GM19438 (cell line): ENCODE measurements around the gene KRTAP9-1.
"Not testable (repeated sequence)": the region's sequence is repeated elsewhere in the genome, so short reads cannot be mapped to it uniquely, and the experiment has no call there.

Source experiments
- ATAC-seq: cut with Tn5 transposase; IDR thresholded peaks from one replicate; pipeline ENCODE4 v1.9.1; 2021; ENCODE audit warnings: low read depth; ENCODE audit not compliant: unreplicated experiment

Gene KRTAP9-1, protein sequence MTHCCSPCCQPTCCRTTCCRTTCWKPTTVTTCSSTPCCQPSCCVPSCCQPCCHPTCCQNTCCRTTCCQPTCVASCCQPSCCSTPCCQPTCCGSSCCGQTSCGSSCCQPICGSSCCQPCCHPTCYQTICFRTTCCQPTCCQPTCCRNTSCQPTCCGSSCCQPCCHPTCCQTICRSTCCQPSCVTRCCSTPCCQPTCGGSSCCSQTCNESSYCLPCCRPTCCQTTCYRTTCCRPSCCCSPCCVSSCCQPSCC

DNA sequence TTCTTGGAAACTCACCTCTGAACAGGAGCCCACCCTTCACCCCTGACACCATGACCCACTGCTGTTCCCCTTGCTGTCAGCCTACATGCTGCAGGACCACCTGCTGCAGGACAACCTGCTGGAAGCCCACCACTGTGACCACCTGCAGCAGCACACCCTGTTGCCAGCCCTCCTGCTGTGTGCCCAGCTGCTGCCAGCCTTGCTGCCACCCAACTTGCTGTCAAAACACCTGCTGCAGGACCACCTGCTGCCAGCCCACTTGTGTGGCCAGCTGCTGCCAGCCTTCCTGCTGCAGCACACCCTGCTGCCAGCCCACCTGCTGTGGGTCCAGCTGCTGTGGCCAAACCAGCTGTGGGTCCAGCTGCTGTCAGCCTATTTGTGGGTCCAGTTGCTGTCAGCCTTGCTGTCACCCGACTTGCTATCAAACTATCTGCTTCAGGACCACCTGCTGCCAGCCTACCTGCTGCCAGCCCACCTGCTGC, at the start of gene KRTAP9-1:
Gene KRTAP9-1, plus strand, starts transcription at position 51 of the 482 bp plus-strand sequence. Its CDS starts 0 bp downstream, at position 51.
- ATAC-seq: not testable (repeated sequence)

GRCh38 chr17:41140360-41141131, 49.1 kb upstream of the KRTAP9-1 start, which contains the start of gene KRTAP4-6:
KRTAP4-6 (minus strand) TSS chr17:41140544; CDS start chr17:41140487, 57 bp downstream.
- ATAC-seq: no peak

GRCh38 chr17:41141361-41141760, 48.3 kb upstream of the KRTAP9-1 start:
- no peak for ATAC-seq

DNA sequence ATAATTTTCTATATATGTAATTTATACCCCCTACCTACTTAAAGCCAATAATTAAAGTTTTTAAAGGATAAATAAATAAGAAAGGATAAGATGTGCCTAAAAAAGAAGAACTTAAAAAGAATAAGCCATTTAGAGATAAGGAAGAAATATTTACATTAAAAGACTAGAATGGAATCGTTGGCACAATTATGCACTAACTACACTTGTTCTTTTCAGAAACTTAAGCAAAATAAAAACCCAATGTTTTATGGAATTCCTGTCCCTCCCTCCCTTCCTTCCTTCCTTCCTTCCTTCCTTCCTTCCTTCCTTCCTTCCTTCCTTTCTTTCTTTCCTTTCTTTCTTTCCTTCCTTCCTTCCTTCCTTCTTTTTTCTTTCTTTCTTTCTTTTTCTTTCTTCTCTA, 44.8 kb upstream of the KRTAP9-1 start:
- no peak for ATAC-seq

DNA sequence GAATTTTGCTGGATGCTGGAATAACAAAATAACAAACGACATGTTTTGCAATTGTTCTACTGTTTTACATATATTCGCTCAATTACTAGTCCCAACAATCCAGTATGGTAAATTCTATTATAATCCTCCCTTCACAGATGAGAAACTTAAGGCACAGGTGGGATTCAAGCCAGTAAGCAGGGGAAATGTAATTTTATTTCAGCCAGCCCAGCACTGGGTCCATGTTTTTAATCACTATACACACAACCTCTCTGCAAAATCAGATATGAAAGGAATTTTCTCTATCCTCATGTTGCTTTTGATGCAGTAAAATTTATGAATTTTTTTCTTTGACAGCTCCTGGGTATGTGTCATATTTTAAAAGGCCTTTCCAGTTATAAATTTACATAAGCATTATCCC, 44.4 kb upstream of the KRTAP9-1 start:
- no peak for ATAC-seq

- ATAC-seq: no peak
Measured at GRCh38 chr17:41147531-41148204, 42.0 kb upstream of the KRTAP9-1 start.

GRCh38 chr17:41148971-41149651, 40.6 kb upstream of the KRTAP9-1 start:
- ATAC-seq: not testable (repeated sequence)

DNA sequence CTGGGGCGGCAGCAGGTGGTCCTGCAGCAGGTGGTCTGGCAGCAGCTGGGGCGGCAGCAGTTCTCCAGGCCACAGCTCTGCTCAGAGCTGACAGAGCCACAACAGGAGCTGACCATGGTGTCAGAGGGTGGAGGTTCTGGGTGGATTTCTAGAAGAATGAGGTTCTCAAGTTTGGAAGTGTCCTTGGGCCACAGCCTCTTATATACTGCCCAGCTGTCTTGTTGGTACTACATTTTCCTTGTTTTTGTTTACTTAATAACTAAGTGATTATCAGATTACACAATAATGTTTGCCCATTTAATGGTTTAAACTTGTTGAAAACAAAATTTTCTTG, 40.1 kb upstream of the KRTAP9-1 start, which contains the start of gene KRTAP4-5:
Gene KRTAP4-5, minus strand, starts transcription at position 174 of the 334 bp plus-strand sequence. Its CDS starts 58 bp downstream, at position 116.
- ATAC-seq: no peak

DNA sequence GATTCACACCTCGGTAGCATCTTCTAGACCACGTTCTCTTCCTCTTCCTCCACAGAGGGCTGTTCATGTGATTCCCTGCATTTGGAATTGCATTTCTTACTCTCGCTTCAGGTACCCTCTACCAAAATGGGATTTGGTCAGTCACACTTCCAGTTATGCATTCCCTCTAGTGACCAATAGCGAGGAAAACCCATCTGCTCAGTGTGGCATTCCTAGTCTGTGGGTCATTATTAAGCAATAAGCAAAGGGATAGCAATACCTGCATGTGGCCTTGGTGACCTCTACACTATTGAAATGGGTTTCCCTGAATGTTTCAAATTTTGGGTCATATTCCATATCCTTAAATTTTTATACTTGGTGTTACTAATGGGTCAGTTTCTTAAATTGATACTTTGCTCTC, 39.7 kb upstream of the KRTAP9-1 start:
- ATAC-seq: no peak

- no peak for ATAC-seq
Measured at GRCh38 chr17:41151525-41151924, 38.2 kb upstream of the KRTAP9-1 start.

DNA sequence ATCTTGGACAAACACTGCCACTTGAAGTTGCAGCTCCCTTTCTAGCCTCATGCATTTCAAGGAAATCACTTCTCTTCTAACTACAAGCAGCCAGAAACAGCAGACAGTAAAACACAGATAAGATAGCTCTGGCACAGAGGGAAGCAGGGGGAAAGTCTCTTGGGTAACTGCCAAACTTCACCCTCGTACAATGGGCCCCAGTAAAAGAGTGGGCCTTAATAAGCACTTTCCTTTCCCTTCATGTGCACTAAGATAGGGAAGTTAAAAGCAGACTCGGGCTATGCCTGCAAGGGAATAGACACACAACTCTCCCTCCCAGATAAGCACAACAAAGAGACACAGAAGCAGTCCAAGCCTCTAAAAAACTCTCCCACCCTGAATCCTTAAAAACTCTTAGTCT, 35.8 kb upstream of the KRTAP9-1 start:
- ATAC-seq: no peak

DNA sequence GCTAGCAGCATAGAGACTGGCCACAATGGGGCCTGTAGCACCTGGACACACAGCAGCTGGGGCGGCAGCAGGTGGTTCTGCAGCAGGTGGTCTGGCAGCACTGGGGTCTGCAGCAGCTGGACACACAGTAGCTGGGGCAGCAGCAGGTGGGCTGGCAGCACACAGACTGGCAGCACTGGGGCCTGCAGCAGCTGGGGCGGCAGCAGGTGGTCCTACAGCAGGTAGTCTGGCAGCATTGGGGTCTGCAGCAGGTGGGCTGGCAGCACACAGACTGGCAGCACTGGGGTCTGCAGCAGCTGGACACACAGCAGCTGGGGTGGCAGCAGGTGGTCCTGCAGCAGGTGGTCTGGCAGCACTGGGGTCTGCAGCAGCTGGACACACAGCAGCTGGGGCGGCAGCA, 29.5 kb upstream of the KRTAP9-1 start:
- ATAC-seq: not testable (repeated sequence)

DNA sequence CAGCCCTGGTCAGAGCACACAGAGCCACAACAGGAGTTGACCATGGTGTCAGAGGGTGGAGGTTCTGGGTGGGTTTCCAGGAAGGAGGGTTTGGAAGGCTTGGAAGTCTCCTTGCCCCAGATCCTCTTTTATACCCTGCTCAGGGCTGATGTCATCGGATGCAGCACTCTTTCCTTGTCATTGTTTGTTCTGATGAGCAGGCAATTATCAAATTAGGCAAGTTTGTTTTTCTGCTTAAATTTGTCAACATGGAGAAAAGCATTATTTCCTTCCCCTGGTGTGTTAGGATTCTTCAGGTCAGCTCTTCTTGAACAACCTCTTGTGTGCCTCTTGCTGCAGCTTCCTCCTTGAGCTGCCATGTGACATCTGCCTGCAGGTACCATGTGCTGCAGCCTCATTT, 29.0 kb upstream of the KRTAP9-1 start, which contains the start of gene KRTAP4-4:
Gene KRTAP4-4, minus strand, starts transcription at position 101 of the 400 bp plus-strand sequence. Its CDS starts 57 bp downstream, at position 44.
- no peak for ATAC-seq

GRCh38 chr17:41163828-41164227, 25.9 kb upstream of the KRTAP9-1 start:
- ATAC-seq: no peak

DNA sequence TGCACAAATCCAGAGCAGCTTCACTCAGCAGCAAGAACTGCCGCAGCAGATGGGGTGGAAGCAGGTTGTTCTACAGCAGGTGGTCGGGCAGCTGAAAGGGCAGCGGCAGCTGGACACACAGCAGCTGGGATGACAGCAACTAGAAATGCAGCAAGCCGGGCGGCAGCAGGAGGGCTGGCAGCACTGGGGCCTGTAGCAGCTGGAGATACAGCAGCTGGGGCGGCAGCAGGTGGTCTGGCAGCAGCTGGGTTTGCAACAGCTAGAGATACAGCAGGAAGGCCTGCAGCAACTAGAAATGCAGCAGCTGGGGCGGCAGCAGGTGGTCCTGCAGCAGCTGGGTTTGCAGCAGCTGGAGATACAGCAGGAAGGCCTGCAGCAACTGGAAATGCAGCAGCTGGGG, 22.1 kb upstream of the KRTAP9-1 start:
- ATAC-seq: no peak

- no peak for ATAC-seq
Measured at GRCh38 chr17:41168121-41168520, 21.6 kb upstream of the KRTAP9-1 start, which contains the start of gene KRTAP4-3. KRTAP4-3 (minus strand) TSS chr17:41168221; CDS start chr17:41168172, 49 bp downstream.

GRCh38 chr17:41171886-41172285, 17.8 kb upstream of the KRTAP9-1 start:
- no peak for ATAC-seq

- no peak for ATAC-seq
Measured at GRCh38 chr17:41176744-41177387, 12.8 kb upstream of the KRTAP9-1 start.

GRCh38 chr17:41177727-41178271, 11.9 kb upstream of the KRTAP9-1 start, which contains the start of gene KRTAP4-2:
KRTAP4-2 (minus strand) TSS chr17:41178221; CDS start chr17:41178164, 57 bp downstream.
- ATAC-seq: no peak
